HG02759 (cell line): Measurements from ENCODE around the gene IL17RD.

ENCODE experiments used
- ATAC-seq: cut with Tn5 transposase; IDR thresholded peaks from one replicate; pipeline ENCODE4 v1.9.1; 2021; ENCODE audit warnings: mild to moderate bottlenecking, moderate library complexity; ENCODE audit not compliant: unreplicated experiment

IL17RD gene

GRCh38 chr3:57131210-57131588 lies 34.0 kb downstream of the IL17RD start:
- ATAC-seq, result no peak

GRCh38 chr3:57130571-57131209 lies 34.5 kb downstream of the IL17RD start:
- no peak for ATAC-seq

GRCh38 chr3:57128826-57129667 lies 36.1 kb downstream of the IL17RD start:
- ATAC-seq, result no peak

GRCh38 chr3:57127891-57128518 lies 37.1 kb downstream of the IL17RD start:
- no peak for ATAC-seq

GRCh38 chr3:57126244-57126643 lies 38.9 kb downstream of the IL17RD start:
- no peak for ATAC-seq

GRCh38 chr3:57120451-57121174 lies 44.5 kb downstream of the IL17RD start:
- ATAC-seq, result no peak

- ATAC-seq, result no peak
Observed at GRCh38 chr3:57120040-57120439, 45.1 kb downstream of the IL17RD start.

GRCh38 chr3:57118254-57118653 lies 46.9 kb downstream of the IL17RD start:
- no peak for ATAC-seq

GRCh38 chr3:57116501-57116900 lies 48.7 kb downstream of the IL17RD start:
- ATAC-seq, result no peak

GRCh38 chr3:57112206-57112605 lies 52.9 kb downstream of the IL17RD start:
- ATAC-seq, result no peak

- no peak for ATAC-seq
Observed at GRCh38 chr3:57110798-57111197, 54.4 kb downstream of the IL17RD start.

- ATAC-seq, result no peak
Observed at GRCh38 chr3:57110214-57110613, 54.9 kb downstream of the IL17RD start.

- ATAC-seq, result no peak
Observed at GRCh38 chr3:57109437-57110199, 55.5 kb downstream of the IL17RD start.

GRCh38 chr3:57108684-57109083 lies 56.5 kb downstream of the IL17RD start:
- ATAC-seq, result no peak

- ATAC-seq, result no peak
Observed at GRCh38 chr3:57105585-57105984, 59.6 kb downstream of the IL17RD start.

GRCh38 chr3:57100046-57100695 lies 65.0 kb downstream of the IL17RD start:
- ATAC-seq, result peak; percentile 56

- ATAC-seq, result no peak
Observed at GRCh38 chr3:57098418-57099310, 66.5 kb downstream of the IL17RD start.

GRCh38 chr3:57097536-57097935 lies 67.6 kb downstream of the IL17RD start:
- ATAC-seq, result no peak

- ATAC-seq, result no peak
Observed at GRCh38 chr3:57095363-57095762, 69.8 kb downstream of the IL17RD start.
